D341Med (cell line): Measurements from ENCODE around the gene MS4A6A.

Experiments
- DNase-seq: peaks from one replicate; pipeline ENCODE4 v3.0.0; 2012; ENCODE audit warnings: low spot score

The MS4A6A gene

GRCh38 chr11:60128376-60128775, 54.5 kb downstream of the MS4A6A start:
- no peak for DNase-seq

- DNase-seq, result no peak
Measured at GRCh38 chr11:60127311-60127811, 55.5 kb downstream of the MS4A6A start.

GRCh38 chr11:60125956-60126585, 56.8 kb downstream of the MS4A6A start:
- no peak for DNase-seq

GRCh38 chr11:60124802-60125432, 58.0 kb downstream of the MS4A6A start:
- DNase-seq, result no peak
